ENCODE data around the gene GRID1. TPM values are rescaled to one million over a fixed set of nuclear protein-coding genes. Genes with fewer than 3 reads are reported as not detected.

The GRID1 gene
- total RNA-seq, 1 donor from 2014 or later: under 0.01 TPM

DNA sequence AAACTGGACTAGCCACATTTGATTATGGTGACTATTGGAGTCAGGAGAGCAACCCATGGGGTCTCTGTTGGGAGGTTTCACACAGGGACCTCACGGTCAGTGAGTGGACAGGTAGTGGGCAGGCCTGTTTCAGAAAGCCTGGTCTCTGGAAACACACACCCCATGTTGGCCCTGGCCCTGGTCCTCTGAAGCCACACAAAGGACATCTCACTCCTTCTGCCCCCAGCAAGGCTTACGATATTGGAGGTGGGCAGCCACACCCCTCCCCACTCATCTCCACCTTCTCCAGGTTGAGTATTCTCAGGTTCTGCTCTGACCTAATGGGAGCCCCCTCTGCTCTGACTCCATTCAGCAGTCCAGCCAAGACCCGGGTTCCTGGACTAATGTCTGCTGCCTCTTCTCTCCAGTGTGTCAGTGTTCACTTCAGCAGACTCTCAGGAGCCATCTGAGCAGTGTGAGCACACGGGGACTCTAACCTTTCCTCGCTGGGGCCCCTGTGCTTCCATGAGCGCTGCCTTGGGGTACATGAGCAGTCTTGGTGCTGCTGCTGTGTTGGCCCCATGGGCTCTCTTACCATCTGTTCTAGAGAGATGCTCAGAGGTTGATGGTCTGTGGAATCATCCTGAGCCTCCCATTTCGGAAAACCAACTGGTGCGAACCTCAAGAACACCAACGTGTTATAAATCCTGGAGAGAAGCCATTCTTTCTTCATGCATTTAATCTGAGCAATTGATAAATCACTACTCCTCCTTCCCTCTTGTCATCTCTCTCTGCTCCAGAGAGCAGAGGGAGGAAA is 748.6 kb downstream of the GRID1 start:
- no peaks in the 10 kb centered on the region for H3K36me3 ChIP-seq (ENCODE audit: control insufficient read depth, insufficient read depth, low read length)
- no peaks in the 10 kb centered on the region for H3K27me3 ChIP-seq (ENCODE audit: control insufficient read depth, insufficient read depth, low read length)
- no peak for TF ChIP-seq CTCF (IDR thresholded peaks at IDR 0.05; ENCODE audit: insufficient read depth, low read length, severe bottlenecking)
- no peak for DNase-seq (ENCODE audit: low read depth)
- no peak for FAIRE-seq
- H3K4me3 ChIP-seq (ENCODE audit: low read depth, low read length): no peak overlapping the region

GRCh38 chr10:85615556-85615955 is 751.0 kb downstream of the GRID1 start:
- FAIRE-seq (no peak), DNase-seq (ENCODE audit: low read depth) (no peak)
- Histone ChIP-seq H3K27me3 (ENCODE audit: control insufficient read depth, insufficient read depth, low read length) (no peaks in the 10 kb centered on the region), H3K36me3 (ENCODE audit: control insufficient read depth, insufficient read depth, low read length) (no peaks in the 10 kb centered on the region), H3K4me3 (ENCODE audit: low read depth, low read length) (no peak overlapping the region)
- no peak for TF ChIP-seq CTCF (IDR thresholded peaks at IDR 0.05; ENCODE audit: insufficient read depth, low read length, severe bottlenecking)

- Histone ChIP-seq H3K36me3 (ENCODE audit: control insufficient read depth, insufficient read depth, low read length) (no peaks in the 10 kb centered on the region), H3K27me3 (ENCODE audit: control insufficient read depth, insufficient read depth, low read length) (no peaks in the 10 kb centered on the region), H3K4me3 (ENCODE audit: low read depth, low read length) (no peak overlapping the region)
- no peak for TF ChIP-seq CTCF (IDR thresholded peaks at IDR 0.05; ENCODE audit: insufficient read depth, low read length, severe bottlenecking)
- no peak for DNase-seq (ENCODE audit: low read depth)
- FAIRE-seq: no peak
These were observed 751.6 kb downstream of the GRID1 start for GRCh38 chr10:85614981-85615380.

DNA sequence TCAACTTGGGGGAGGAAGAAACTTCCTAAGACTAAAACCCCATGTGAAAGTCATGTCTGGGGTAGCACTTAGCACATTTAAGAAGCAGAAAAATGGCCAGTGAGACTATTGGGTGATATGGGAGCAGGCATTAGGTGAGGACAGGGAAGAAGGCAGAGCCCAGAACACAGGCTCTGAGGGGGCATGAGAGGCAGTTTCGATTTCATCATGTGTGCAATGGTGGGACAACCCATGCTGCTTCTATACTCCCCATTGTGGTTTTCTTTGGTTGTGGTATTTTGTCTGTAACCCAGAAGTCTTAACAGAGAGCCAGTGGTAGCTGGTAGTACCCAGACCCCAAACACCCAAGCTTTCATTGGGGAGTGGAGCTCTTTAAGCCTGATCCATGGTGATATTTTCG is 752.0 kb downstream of the GRID1 start:
- Histone ChIP-seq H3K27me3 (ENCODE audit: control insufficient read depth, insufficient read depth, low read length) (no peaks in the 10 kb centered on the region), H3K4me3 (ENCODE audit: low read depth, low read length) (no peak overlapping the region), H3K36me3 (ENCODE audit: control insufficient read depth, insufficient read depth, low read length) (no peaks in the 10 kb centered on the region)
- DNase-seq (ENCODE audit: low read depth) (no peak), FAIRE-seq (no peak)
- no peak for TF ChIP-seq CTCF (IDR thresholded peaks at IDR 0.05; ENCODE audit: insufficient read depth, low read length, severe bottlenecking)

DNA sequence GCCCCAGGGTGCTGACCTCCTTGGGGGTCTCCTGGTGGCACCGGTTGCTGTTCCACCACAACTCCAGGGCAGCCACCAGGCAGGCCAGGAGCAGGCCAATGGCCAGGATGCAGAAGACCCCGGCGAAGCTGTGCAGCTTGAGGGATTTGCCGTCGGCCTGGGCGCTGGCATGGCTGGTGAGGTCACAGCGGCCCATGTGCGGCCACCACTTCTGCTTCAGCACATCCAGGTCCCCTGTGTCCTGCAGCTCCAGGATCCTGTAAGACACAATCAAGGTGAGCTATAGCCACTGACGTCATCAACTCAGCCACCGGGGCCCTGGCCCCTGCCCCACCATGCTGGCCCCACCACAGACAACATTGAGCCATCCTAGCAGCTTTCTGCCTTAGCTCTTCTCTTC is 753.2 kb downstream of the GRID1 start:
- no peak overlapping the region for H3K4me3 ChIP-seq (ENCODE audit: low read depth, low read length)
- no peaks in the 10 kb centered on the region for H3K36me3 ChIP-seq (ENCODE audit: control insufficient read depth, insufficient read depth, low read length)
- no peak for DNase-seq (ENCODE audit: low read depth)
- H3K27me3 ChIP-seq (ENCODE audit: control insufficient read depth, insufficient read depth, low read length): no peaks in the 10 kb centered on the region
- no peak for FAIRE-seq
- no peak for TF ChIP-seq CTCF (IDR thresholded peaks at IDR 0.05; ENCODE audit: insufficient read depth, low read length, severe bottlenecking)

GRCh38 chr10:85612833-85613232 is 753.8 kb downstream of the GRID1 start:
- H3K27me3 ChIP-seq (ENCODE audit: control insufficient read depth, insufficient read depth, low read length): no peaks in the 10 kb centered on the region
- FAIRE-seq (no peak), DNase-seq (ENCODE audit: low read depth) (no peak)
- no peaks in the 10 kb centered on the region for H3K36me3 ChIP-seq (ENCODE audit: control insufficient read depth, insufficient read depth, low read length)
- no peak for TF ChIP-seq CTCF (IDR thresholded peaks at IDR 0.05; ENCODE audit: insufficient read depth, low read length, severe bottlenecking)
- H3K4me3 ChIP-seq (ENCODE audit: low read depth, low read length): no peak overlapping the region

All from bronchial epithelial cell (primary cell).